Mesenchymal stem cell (in vitro differentiated cells and primary cell): ENCODE results near the gene TAS1R1.

Source experiments
- DNase-seq: peaks from one replicate; pipeline ENCODE4 v3.0.0-alpha.2; 2013
- H2AFZ ChIP-seq: one replicate; pipeline ENCODE4 v1.6.1; 2013; ENCODE audit warnings: low read depth, mild to moderate bottlenecking, control low read depth, inconsistent platforms, low read length, moderate library complexity
- H2AK5ac ChIP-seq: 2 replicates; pipeline ENCODE4 v1.6.1; 2013; ENCODE audit warnings: low read length, moderate library complexity, mild to moderate bottlenecking, inconsistent platforms; ENCODE audit not compliant: severe bottlenecking
- H2BK120ac ChIP-seq: one replicate; pipeline ENCODE4 v1.6.1; 2013; ENCODE audit warnings: low read depth, mild to moderate bottlenecking, inconsistent platforms, low read length, moderate library complexity
- H2BK12ac ChIP-seq, 2 experiments: one replicate each; pipeline ENCODE4 v1.6.1; 2013; ENCODE audit warnings: inconsistent platforms in 2 of 2, low read length in 2 of 2, mild to moderate bottlenecking in 2 of 2, moderate library complexity in 2 of 2, control low read depth in 1 of 2
- H2BK15ac ChIP-seq: one replicate; pipeline ENCODE4 v1.6.1; 2013; ENCODE audit warnings: mild to moderate bottlenecking, low read depth, inconsistent platforms; ENCODE audit not compliant: poor library complexity, severe bottlenecking
- H2BK5ac ChIP-seq: 2 replicates; pipeline ENCODE4 v1.6.1; 2013; ENCODE audit warnings: low read depth, mild to moderate bottlenecking, low read length, control low read depth, inconsistent platforms; ENCODE audit not compliant: poor library complexity, severe bottlenecking
- H3K14ac ChIP-seq, 2 experiments: one replicate each; pipeline ENCODE4 v1.6.1; 2013; ENCODE audit warnings: inconsistent platforms in 2 of 2, low read length in 2 of 2, control low read depth in 1 of 2, mild to moderate bottlenecking in 1 of 2, moderate library complexity in 1 of 2
- H3K18ac ChIP-seq, 2 experiments: one replicate each; pipeline ENCODE4 v1.6.1; 2013; ENCODE audit warnings: inconsistent platforms in 2 of 2, low read length in 2 of 2, control low read depth in 1 of 2, low read depth in 1 of 2, mild to moderate bottlenecking in 1 of 2
- H3K23ac ChIP-seq, 2 experiments: one replicate each; pipeline ENCODE4 v1.6.1; 2013; ENCODE audit warnings: inconsistent platforms in 2 of 2, low read length in 2 of 2, mild to moderate bottlenecking in 2 of 2, moderate library complexity in 2 of 2, control low read depth in 1 of 2
- H3K27ac ChIP-seq: 2 replicates; pipeline ENCODE4 v1.5.1; 2013; ENCODE audit warnings: mild to moderate bottlenecking, moderate library complexity, low read length, control low read depth, inconsistent platforms; ENCODE audit not compliant: poor library complexity, severe bottlenecking
- H3K27me3 ChIP-seq, 2 experiments: 2 replicates each; pipeline versions ENCODE4 v1.6.1 to v1.7.0; 2013; ENCODE audit warnings: low read length in 2 of 2, mild to moderate bottlenecking in 2 of 2, moderate library complexity in 2 of 2, control low read depth in 1 of 2, inconsistent platforms in 1 of 2; ENCODE audit not compliant: control insufficient read depth in 1 of 2, insufficient read depth in 1 of 2
- H3K36me3 ChIP-seq, 2 experiments: 2 replicates each; pipeline versions ENCODE4 v1.6.1 to v1.7.0; 2013; ENCODE audit warnings: low read length in 2 of 2, control low read depth in 1 of 2, inconsistent platforms in 1 of 2, low read depth in 1 of 2, mild to moderate bottlenecking in 1 of 2; ENCODE audit not compliant: insufficient read depth in 2 of 2, control insufficient read depth in 1 of 2
- H3K4ac ChIP-seq, 2 experiments: one replicate each; pipeline ENCODE4 v1.6.1; 2013; ENCODE audit warnings: inconsistent platforms in 2 of 2, low read length in 2 of 2, mild to moderate bottlenecking in 2 of 2, moderate library complexity in 2 of 2, control low read depth in 1 of 2, low read depth in 1 of 2
- H3K4me1 ChIP-seq: 2 replicates; pipeline ENCODE4 v1.6.1; 2013; ENCODE audit warnings: low read depth, low read length, control low read depth; ENCODE audit not compliant: control insufficient read depth, insufficient read depth
- H3K4me2 ChIP-seq: 2 replicates; pipeline ENCODE4 v1.6.1; 2013; ENCODE audit warnings: low read length, mild to moderate bottlenecking, inconsistent platforms; ENCODE audit not compliant: poor library complexity, severe bottlenecking
- H3K4me3 ChIP-seq, 2 experiments: 2 replicates each; pipeline versions ENCODE4 v1.5.1 to v1.7.0; 2013; ENCODE audit warnings: low read length in 2 of 2, mild to moderate bottlenecking in 2 of 2, control low read depth in 1 of 2, low read depth in 1 of 2; ENCODE audit not compliant: insufficient read depth in 1 of 2
- H3K79me1 ChIP-seq: replicated peaks from 2 replicates; pipeline ENCODE4 v1.6.1; 2013; ENCODE audit warnings: mild to moderate bottlenecking, control low read depth, low read length, inconsistent platforms; ENCODE audit not compliant: poor library complexity, severe bottlenecking
- H3K9ac ChIP-seq: 2 replicates; pipeline ENCODE4 v1.7.0; 2013; ENCODE audit warnings: mild to moderate bottlenecking, low read length, moderate library complexity
- H3K9me3 ChIP-seq: 2 replicates; pipeline ENCODE4 v1.7.0; 2013; ENCODE audit warnings: mild to moderate bottlenecking, low read length; ENCODE audit not compliant: control insufficient read depth
- H4K8ac ChIP-seq: one replicate; pipeline ENCODE4 v1.6.1; 2013; ENCODE audit warnings: inconsistent platforms, mild to moderate bottlenecking, low read length, moderate library complexity
- H4K91ac ChIP-seq: one replicate; pipeline ENCODE4 v1.6.1; 2013; ENCODE audit warnings: mild to moderate bottlenecking, low read length, inconsistent platforms
- WGBS: methylation state at CpG from one replicate; pipeline ENCODE4 v1.1.7; 2013; ENCODE audit warnings: mixed read lengths; 5-methylcytosine and 5-hydroxymethylcytosine counted together

TAS1R1 gene

GRCh38 chr1:6577831-6578525 lies 22.9 kb downstream of the TAS1R1 start:
- H2BK15ac ChIP-seq: no peak overlapping the region
- H3K4me3 ChIP-seq: no peak overlapping the region
- H3K23ac ChIP-seq: no peak overlapping the region
- no peak overlapping the region for H3K14ac ChIP-seq
- H3K4me2 ChIP-seq: no peak overlapping the region
- no peak overlapping the region for H4K8ac ChIP-seq
- H2AK5ac ChIP-seq: no peak overlapping the region
- H3K79me1 ChIP-seq: peaks cover 20% of the 10 kb centered on the region
- H3K36me3 ChIP-seq: no peaks in the 10 kb centered on the region
- H3K27ac ChIP-seq: no peak overlapping the region
- H2BK12ac ChIP-seq: no peak overlapping the region
- H4K91ac ChIP-seq: peak overlapping the region; percentile 45
- no peak for DNase-seq
- H3K27me3 ChIP-seq: no peaks in the 10 kb centered on the region
- WGBS: 88% methylated on average over 6 of the region's 6 CpGs
- no peaks in the 10 kb centered on the region for H3K9me3 ChIP-seq
- peaks cover 30% of the 10 kb centered on the region for H3K4me1 ChIP-seq
- H2BK5ac ChIP-seq: no peak overlapping the region
- H3K18ac ChIP-seq: no peak overlapping the region
- H3K9ac ChIP-seq: no peak overlapping the region
- no peak overlapping the region for H2AFZ ChIP-seq
- H2BK120ac ChIP-seq: no peak overlapping the region
- H3K4ac ChIP-seq: no peak overlapping the region

GRCh38 chr1:6578624-6579373 lies 23.7 kb downstream of the TAS1R1 start:
- Histone ChIP-seq H4K8ac (peak overlapping the region; percentile 94), H3K4ac (peak overlapping the region; percentile 27), H4K91ac (no peak overlapping the region), H2BK120ac (no peak overlapping the region), H3K4me2 (no peak overlapping the region), H3K4me1 (peaks cover 30% of the 10 kb centered on the region), H3K27me3 (no peaks in the 10 kb centered on the region), H3K23ac (no peak overlapping the region), H2BK5ac (no peak overlapping the region), H3K9ac (peak overlapping the region; percentile 93), H3K79me1 (peaks cover 20% of the 10 kb centered on the region), H2AK5ac (peak overlapping the region; percentile 24), H3K27ac (no peak overlapping the region), H3K4me3 (peak overlapping the region in 1 of 2 experiments; percentile 86), H2AFZ (peak overlapping the region; percentile 57), H3K14ac (no peak overlapping the region), H2BK12ac (no peak overlapping the region), H3K9me3 (no peaks in the 10 kb centered on the region), H2BK15ac (no peak overlapping the region), H3K18ac (peak overlapping the region in 1 of 2 experiments; percentile 26), H3K36me3 (no peaks in the 10 kb centered on the region)
- WGBS: 93% methylated on average over 14 of the region's 14 CpGs
- DNase-seq: no peak

- Histone ChIP-seq H3K18ac (peak within 1 kb of the TSS; percentile 81 to 95), H3K9ac (peak within 1 kb of the TSS; percentile 93), H3K4me1 (peaks cover 27% of the 10 kb centered on the region), H3K23ac (peak within 1 kb of the TSS; percentile 1 to 94), H3K4ac (peak within 1 kb of the TSS; percentile 27 to 88), H3K36me3 (no peaks in the 10 kb centered on the region), H2AFZ (peak within 1 kb of the TSS; percentile 96), H2BK12ac (peak within 1 kb of the TSS in 1 of 2 experiments; percentile 3), H2BK120ac (no peak within 1 kb of the TSS), H2BK5ac (peak within 1 kb of the TSS; percentile 32), H4K91ac (peak within 1 kb of the TSS; percentile 91), H3K9me3 (no peaks in the 10 kb centered on the region), H3K79me1 (peaks cover 23% of the 10 kb centered on the region), H3K4me2 (peak within 1 kb of the TSS; percentile 79), H4K8ac (peak within 1 kb of the TSS; percentile 94), H3K27me3 (no peaks in the 10 kb centered on the region), H3K27ac (no peak within 1 kb of the TSS), H3K14ac (peak within 1 kb of the TSS in 1 of 2 experiments; percentile 91), H2BK15ac (peak within 1 kb of the TSS; percentile 74), H3K4me3 (peak within 1 kb of the TSS; percentile 86 to 99), H2AK5ac (peak within 1 kb of the TSS; percentile 24)
- 24% methylated on average over 51 of the region's 58 CpGs for WGBS
- peak; percentile 98 for DNase-seq
Observed at GRCh38 chr1:6579374-6580118, 24.4 kb downstream of the TAS1R1 start, which contains the start of gene ZBTB48. ZBTB48 (plus strand) TSS chr1:6579994; CDS start chr1:6580610, 616 bp downstream.
